GOT3 (cell line): ENCODE results near the gene HOXA7.

ENCODE experiments used
- DNase-seq: peaks from one replicate; lab custom pipeline; 2025; ENCODE audit warnings: mixed read lengths; lab: John Stamatoyannopoulos, UW

Gene HOXA7

GRCh38 chr7:27159266-27160144, 3.0 kb upstream of the HOXA7 start:
- no peak for DNase-seq

GRCh38 chr7:27158436-27159265, 2.2 kb upstream of the HOXA7 start:
- no peak for DNase-seq

- DNase-seq, result no peak
Observed at GRCh38 chr7:27157702-27158431, 1.4 kb upstream of the HOXA7 start.

GRCh38 chr7:27156916-27157701, 634 bp upstream of the HOXA7 start:
- DNase-seq, result no peak

- DNase-seq, result no peak
Observed at GRCh38 chr7:27155816-27156507, 513 bp downstream of the HOXA7 start.

GRCh38 chr7:27154901-27155815, 1.3 kb downstream of the HOXA7 start:
- no peak for DNase-seq

GRCh38 chr7:27154369-27154768, 2.1 kb downstream of the HOXA7 start:
- no peak for DNase-seq

GRCh38 chr7:27153526-27153925, 2.9 kb downstream of the HOXA7 start:
- no peak for DNase-seq

- no peak for DNase-seq
Observed at GRCh38 chr7:27152816-27153442, 3.5 kb downstream of the HOXA7 start.

- DNase-seq, result peak; percentile 66
Observed at GRCh38 chr7:27151931-27152815, 4.3 kb downstream of the HOXA7 start, which contains the start of gene HOXA3. Gene HOXA3, minus strand, starts transcription at chr7:27152583. Its CDS starts 41,943 bp downstream, at chr7:27110640.

GRCh38 chr7:27151341-27151930, 5.0 kb downstream of the HOXA7 start:
- DNase-seq, result no peak

GRCh38 chr7:27150568-27151340, 5.7 kb downstream of the HOXA7 start:
- DNase-seq, result peak; percentile 75

- DNase-seq, result no peak
Observed at GRCh38 chr7:27149842-27150567, 6.5 kb downstream of the HOXA7 start.

GRCh38 chr7:27148756-27149641, 7.5 kb downstream of the HOXA7 start:
- DNase-seq, result no peak
